ENCODE measurements around the gene PIK3CB.
"Not testable (repeated sequence)": the region's sequence is repeated elsewhere in the genome, so short reads cannot be mapped to it uniquely, and the experiment has no call there.

PIK3CB gene

DNA sequence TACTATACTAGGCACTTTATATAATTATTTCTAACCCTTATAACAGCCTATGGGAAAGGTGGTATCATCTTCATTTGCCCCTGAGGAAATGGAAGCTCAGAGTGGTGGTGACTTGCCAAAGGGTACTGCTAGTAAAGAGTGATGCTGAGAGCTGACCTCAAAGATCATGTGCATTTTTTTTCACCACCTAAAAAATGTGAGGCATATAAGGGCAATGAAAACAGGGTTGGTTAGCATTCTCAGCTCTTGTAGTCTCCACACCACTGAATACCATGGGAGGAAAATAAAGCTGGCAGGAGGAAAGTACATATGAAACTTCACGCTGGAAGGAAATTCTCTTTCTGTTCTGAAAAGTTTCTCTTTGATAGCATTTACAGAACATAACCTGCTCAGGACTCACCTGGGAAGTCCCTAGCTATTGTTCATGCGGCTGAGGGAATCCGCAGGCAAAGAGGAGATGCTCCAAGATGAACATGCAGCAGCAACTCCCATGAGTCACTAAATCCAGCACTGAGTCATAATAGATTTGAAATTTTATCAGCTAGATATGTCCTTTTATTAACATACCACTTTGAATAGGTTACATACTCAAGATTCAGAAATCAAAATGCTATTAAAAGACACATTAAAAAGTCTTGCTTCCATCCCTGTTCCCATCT, 208.9 kb downstream of the PIK3CB start:
- no peak for DNase-seq (ENCODE audit: low read depth in 3 of 3, low spot score in 1 of 3)

GRCh38 chr3:138624518-138624917, 210.2 kb downstream of the PIK3CB start:
- DNase-seq (ENCODE audit: low read depth in 3 of 3, low spot score in 1 of 3) = no peak

DNA sequence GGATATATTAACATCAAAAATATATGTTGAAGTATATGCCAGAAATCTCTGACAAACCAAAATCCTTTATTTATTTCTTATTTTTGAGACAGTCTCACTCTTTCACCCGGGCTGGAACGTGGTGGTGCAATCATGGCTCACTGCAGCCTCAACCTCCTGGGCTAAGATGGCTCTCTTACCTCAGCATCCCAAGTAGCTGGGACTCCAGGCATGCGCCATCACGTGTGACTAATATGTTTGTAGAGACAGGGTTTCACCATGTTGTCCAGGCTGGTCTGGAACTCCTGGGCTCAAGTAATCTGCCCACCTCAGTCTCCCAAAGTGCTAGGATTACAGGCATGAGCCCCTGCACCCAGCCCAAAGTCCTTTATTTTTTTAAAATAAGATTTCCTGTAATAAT, 214.3 kb downstream of the PIK3CB start:
- DNase-seq (ENCODE audit: low read depth in 3 of 3, low spot score in 1 of 3) = no peak

DNA sequence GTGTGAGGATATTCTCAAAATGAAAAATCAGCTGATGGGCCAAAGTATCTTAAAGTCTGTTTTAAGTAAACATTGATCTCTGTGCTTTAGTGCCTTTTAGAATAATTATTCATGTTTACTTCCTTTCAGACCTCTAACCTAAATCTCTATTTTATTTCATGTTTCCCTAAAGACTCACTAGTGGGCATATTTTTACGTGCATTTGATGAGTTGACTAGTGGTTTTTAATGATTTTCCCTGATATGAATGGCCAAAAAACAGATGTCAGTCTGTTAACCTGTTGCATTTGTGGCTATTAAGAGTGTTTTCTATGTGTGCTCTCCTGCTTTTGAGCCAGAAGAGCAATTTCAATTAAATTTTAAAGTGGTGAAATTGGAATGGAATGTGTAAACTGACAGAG, 219.3 kb downstream of the PIK3CB start:
- no peak for DNase-seq (ENCODE audit: low read depth in 3 of 3, low spot score in 1 of 3)

DNA sequence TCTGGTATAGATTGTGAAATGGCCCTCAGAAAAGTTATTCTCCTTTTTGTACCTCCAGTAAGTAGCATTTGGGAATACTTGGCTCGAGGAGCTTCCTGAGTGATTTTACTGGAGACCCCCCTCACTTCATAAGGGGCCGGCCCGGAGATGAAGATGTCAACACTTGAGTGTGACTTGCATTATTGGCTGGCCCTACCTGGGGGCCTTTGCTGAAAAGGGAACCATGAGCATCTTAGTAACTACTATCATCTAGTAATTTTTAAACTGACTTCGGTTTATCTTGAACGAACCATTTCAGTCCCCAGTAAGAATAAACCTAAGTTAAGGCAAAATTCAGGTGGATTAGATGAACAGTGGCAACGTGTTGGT, 224.8 kb downstream of the PIK3CB start:
- DNase-seq (ENCODE audit: low read depth in 3 of 3, low spot score in 1 of 3) = no peak

GRCh38 chr3:138608322-138609135, 226.2 kb downstream of the PIK3CB start, which contains the start of gene FAIM:
FAIM (plus strand) TSS chr3:138608771; CDS start chr3:138619727, 10,956 bp downstream.
- DNase-seq (ENCODE audit: low read depth in 3 of 3, low spot score in 1 of 3) = peak in 2 of 3 donors; percentile 38 to 48

DNA sequence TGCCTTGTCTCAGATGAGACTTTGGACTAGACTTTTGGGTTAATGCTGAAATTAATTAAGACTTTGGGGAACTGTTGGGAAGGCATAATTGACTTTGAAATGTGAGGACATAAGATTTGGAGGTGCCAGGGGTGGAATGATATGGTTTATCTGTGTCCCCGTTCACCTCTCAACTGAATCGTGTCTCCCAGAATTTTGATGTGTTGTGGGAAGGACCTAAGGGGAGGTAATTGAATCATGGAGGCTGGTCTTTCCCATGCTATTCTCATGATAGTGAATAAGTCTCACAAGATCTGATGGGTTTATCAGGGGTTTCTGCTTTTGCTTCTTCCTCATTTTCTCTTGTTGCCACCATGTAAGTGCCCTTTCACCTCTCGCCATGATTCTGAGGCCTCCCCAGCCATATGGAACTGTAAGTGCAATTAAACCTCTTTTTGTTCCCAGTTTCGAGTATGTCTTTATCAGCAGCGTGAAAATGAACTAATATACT, 230.6 kb downstream of the PIK3CB start:
- not testable (repeated sequence) for DNase-seq (ENCODE audit: low read depth in 3 of 3, low spot score in 1 of 3)

Data from stimulated activated CD4-positive, alpha-beta T cell treated with anti-CD3 and anti-CD28 coated beads, TNF-alpha, amount 100 ng/mL, for 1 hour (primary cell).